ENCODE data around the gene ZNF329.

The ZNF329 gene

GRCh38 chr19:58079792-58080191, 70.8 kb downstream of the ZNF329 start:
- no peak overlapping the region for H3K4me2 ChIP-seq (ENCODE audit: low read length)
- H3K4me1 ChIP-seq: no peaks in the 10 kb centered on the region
- no peak overlapping the region for H3K9ac ChIP-seq
- no peak overlapping the region for H3K27ac ChIP-seq
- no peaks in the 10 kb centered on the region for H3K27me3 ChIP-seq (ENCODE audit: control insufficient read depth, insufficient read depth, low read length)
- H3K79me2 ChIP-seq: no peaks in the 10 kb centered on the region
- no peak overlapping the region for H3K4me3 ChIP-seq (ENCODE audit: low read depth, low read length)
- no peak overlapping the region for H2AFZ ChIP-seq
- no peaks in the 10 kb centered on the region for H3K9me3 ChIP-seq (ENCODE audit: control insufficient read depth, low read length)
- H3K36me3 ChIP-seq (ENCODE audit: control insufficient read depth, insufficient read depth, low read length): no peaks in the 10 kb centered on the region
- no peak for TF ChIP-seq CTCF (IDR thresholded peaks at IDR 0.05)

Measured in parathyroid adenoma (tissue), 2 donors.